ENCODE measurements around the gene RITA1.
A peak's percentile ranks its signal among the peaks of the same experiment; 100 is the strongest.

Gene RITA1

GRCh38 chr12:113145720-113146551 is 39.6 kb upstream of the RITA1 start:
- Mint-ChIP-seq H3K36me3 (ENCODE audit: insufficient read depth) (no peaks in the 10 kb centered on the region), H3K4me1 (ENCODE audit: low read depth in 2 of 2) (no peaks in the 10 kb centered on the region), H3K27ac (no peak overlapping the region), H3K27me3 (peaks cover 12 to 21% of the 10 kb centered on the region in 2 donors), H3K4me3 (no peak overlapping the region), H3K9me3 (peaks cover 0 to 2% of the 10 kb centered on the region in 2 donors)
- ATAC-seq (replicated peaks) (no peak), DNase-seq (no peak)

- Mint-ChIP-seq H3K27me3 (peaks cover 14 to 26% of the 10 kb centered on the region in 2 donors), H3K9me3 (peaks cover 0 to 2% of the 10 kb centered on the region in 2 donors), H3K4me3 (no peak overlapping the region), H3K36me3 (ENCODE audit: insufficient read depth) (no peaks in the 10 kb centered on the region), H3K27ac (no peak overlapping the region), H3K4me1 (ENCODE audit: low read depth in 2 of 2) (peaks cover under 1 to 2% of the 10 kb centered on the region in 2 donors)
- DNase-seq (no peak), ATAC-seq (replicated peaks) (no peak)
Measured at GRCh38 chr12:113146999-113147398, 38.5 kb upstream of the RITA1 start.

GRCh38 chr12:113149361-113150150 is 36.0 kb upstream of the RITA1 start, which contains the start of gene CFAP73:
Gene CFAP73, plus strand, starts transcription at chr12:113149724. Its CDS starts 134 bp downstream, at chr12:113149858.
- no peak within 1 kb of the TSS for H3K27ac Mint-ChIP-seq
- H3K4me3 Mint-ChIP-seq, result no peak within 1 kb of the TSS
- peaks cover 0 to 2% of the 10 kb centered on the region in 2 donors for H3K9me3 Mint-ChIP-seq
- ATAC-seq (replicated peaks), result no peak
- H3K4me1 Mint-ChIP-seq (ENCODE audit: low read depth in 2 of 2), result peaks cover 11 to 13% of the 10 kb centered on the region in 2 donors
- no peak for DNase-seq
- no peaks in the 10 kb centered on the region for H3K36me3 Mint-ChIP-seq (ENCODE audit: insufficient read depth)
- H3K27me3 Mint-ChIP-seq, result peaks cover 21 to 25% of the 10 kb centered on the region in 2 donors

- no peak for ATAC-seq (replicated peaks)
- Mint-ChIP-seq H3K4me1 (ENCODE audit: low read depth in 2 of 2) (peaks cover 11 to 13% of the 10 kb centered on the region in 2 donors), H3K4me3 (peak overlapping the region; percentile 70 to 83), H3K27me3 (peaks cover 21 to 25% of the 10 kb centered on the region in 2 donors), H3K36me3 (ENCODE audit: insufficient read depth) (no peaks in the 10 kb centered on the region), H3K27ac (peak overlapping the region in 1 of 2 donors; percentile 47), H3K9me3 (peaks cover 0 to 2% of the 10 kb centered on the region in 2 donors)
- DNase-seq, result no peak
Measured at GRCh38 chr12:113151655-113152054, 33.9 kb upstream of the RITA1 start.

- peak overlapping the region; percentile 2 to 47 for H3K27ac Mint-ChIP-seq
- ATAC-seq (replicated peaks) (no peak), DNase-seq (no peak)
- peaks cover 21 to 25% of the 10 kb centered on the region in 2 donors for H3K27me3 Mint-ChIP-seq
- peaks cover 11 to 16% of the 10 kb centered on the region in 2 donors for H3K4me1 Mint-ChIP-seq (ENCODE audit: low read depth in 2 of 2)
- peaks cover 0 to 2% of the 10 kb centered on the region in 2 donors for H3K9me3 Mint-ChIP-seq
- peak overlapping the region; percentile 70 to 83 for H3K4me3 Mint-ChIP-seq
- peaks cover 1% of the 10 kb centered on the region for H3K36me3 Mint-ChIP-seq (ENCODE audit: insufficient read depth)
Measured at GRCh38 chr12:113152196-113152834, 33.2 kb upstream of the RITA1 start.

GRCh38 chr12:113152835-113153814 is 32.4 kb upstream of the RITA1 start:
- H3K36me3 Mint-ChIP-seq (ENCODE audit: insufficient read depth), result peaks cover 4% of the 10 kb centered on the region
- H3K27me3 Mint-ChIP-seq, result peaks cover 21 to 25% of the 10 kb centered on the region in 2 donors
- DNase-seq (peak; percentile 41 to 51 (median 44)), ATAC-seq (replicated peaks) (peak; percentile 82)
- peak overlapping the region; percentile 70 to 83 for H3K4me3 Mint-ChIP-seq
- peak overlapping the region in 1 of 2 donors; percentile 38 for H3K27ac Mint-ChIP-seq
- H3K4me1 Mint-ChIP-seq (ENCODE audit: low read depth in 2 of 2), result peaks cover 11 to 16% of the 10 kb centered on the region in 2 donors
- no peaks in the 10 kb centered on the region for H3K9me3 Mint-ChIP-seq

- ATAC-seq (replicated peaks) (no peak), DNase-seq (no peak)
- Mint-ChIP-seq H3K27ac (no peak overlapping the region), H3K36me3 (ENCODE audit: insufficient read depth) (peaks cover 17% of the 10 kb centered on the region), H3K9me3 (no peaks in the 10 kb centered on the region), H3K4me1 (ENCODE audit: low read depth in 2 of 2) (peaks cover 11 to 16% of the 10 kb centered on the region in 2 donors), H3K27me3 (peaks cover 21 to 25% of the 10 kb centered on the region in 2 donors), H3K4me3 (peak overlapping the region; percentile 41 to 83)
Measured at GRCh38 chr12:113154351-113154973, 31.1 kb upstream of the RITA1 start.

- Mint-ChIP-seq H3K27ac (no peak overlapping the region), H3K27me3 (peaks cover 17 to 21% of the 10 kb centered on the region in 2 donors), H3K4me3 (peak overlapping the region in 1 of 2 donors; percentile 83), H3K4me1 (ENCODE audit: low read depth in 2 of 2) (peaks cover 11 to 16% of the 10 kb centered on the region in 2 donors), H3K9me3 (no peaks in the 10 kb centered on the region), H3K36me3 (ENCODE audit: insufficient read depth) (peaks cover 20% of the 10 kb centered on the region)
- ATAC-seq (replicated peaks) (no peak), DNase-seq (no peak)
Measured at GRCh38 chr12:113155060-113155459, 30.5 kb upstream of the RITA1 start.

GRCh38 chr12:113155646-113156045 is 29.9 kb upstream of the RITA1 start:
- peaks cover 11 to 15% of the 10 kb centered on the region in 2 donors for H3K27me3 Mint-ChIP-seq
- no peak overlapping the region for H3K27ac Mint-ChIP-seq
- no peak for DNase-seq
- H3K4me3 Mint-ChIP-seq, result no peak overlapping the region
- H3K9me3 Mint-ChIP-seq, result no peaks in the 10 kb centered on the region
- H3K36me3 Mint-ChIP-seq (ENCODE audit: insufficient read depth), result peaks cover 24% of the 10 kb centered on the region
- H3K4me1 Mint-ChIP-seq (ENCODE audit: low read depth in 2 of 2), result peaks cover 11 to 16% of the 10 kb centered on the region in 2 donors
- ATAC-seq (replicated peaks), result no peak

- DNase-seq (no peak), ATAC-seq (replicated peaks) (no peak)
- peaks cover 3 to 4% of the 10 kb centered on the region in 2 donors for H3K27me3 Mint-ChIP-seq
- H3K4me3 Mint-ChIP-seq, result no peak overlapping the region
- H3K4me1 Mint-ChIP-seq (ENCODE audit: low read depth in 2 of 2), result peaks cover 7 to 16% of the 10 kb centered on the region in 2 donors
- peaks cover 35% of the 10 kb centered on the region for H3K36me3 Mint-ChIP-seq (ENCODE audit: insufficient read depth)
- no peaks in the 10 kb centered on the region for H3K9me3 Mint-ChIP-seq
- H3K27ac Mint-ChIP-seq, result no peak overlapping the region
Measured at GRCh38 chr12:113157218-113157859, 28.2 kb upstream of the RITA1 start.

GRCh38 chr12:113158439-113159203 is 26.9 kb upstream of the RITA1 start:
- H3K4me3 Mint-ChIP-seq, result no peak overlapping the region
- no peak overlapping the region for H3K27ac Mint-ChIP-seq
- no peaks in the 10 kb centered on the region for H3K9me3 Mint-ChIP-seq
- H3K4me1 Mint-ChIP-seq (ENCODE audit: low read depth in 2 of 2), result peaks cover 3 to 12% of the 10 kb centered on the region in 2 donors
- H3K27me3 Mint-ChIP-seq, result no peaks in the 10 kb centered on the region
- peaks cover 40% of the 10 kb centered on the region for H3K36me3 Mint-ChIP-seq (ENCODE audit: insufficient read depth)
- ATAC-seq (replicated peaks), result no peak
- no peak for DNase-seq
